Keratinocyte (primary cell): Measurements from ENCODE around the gene DCLK2. TPM values are rescaled to one million over a fixed set of nuclear protein-coding genes. Genes with fewer than 3 reads are reported as not detected.

Source experiments
- DNase-seq: peaks from one replicate; pipeline ENCODE4 v3.0.0-alpha.2; 2011; ENCODE audit warnings: low read depth, missing footprints, low spot score
- FAIRE-seq: peaks from 2 replicates; lab custom pipeline; 2011; peaks lifted over from hg19 to GRCh38; lab: Jason Lieb, UNC
- H2AFZ ChIP-seq: 2 replicates; pipeline ENCODE4 v1.6.0; 2012; ENCODE audit warnings: low read length, control low read depth, inconsistent platforms; ENCODE audit not compliant: control insufficient read depth
- H3K27ac ChIP-seq: 2 replicates; pipeline ENCODE4 v1.5.1; 2011; ENCODE audit warnings: low read length; ENCODE audit not compliant: control insufficient read depth, insufficient read depth
- H3K27me3 ChIP-seq: 3 replicates; pipeline ENCODE4 v1.6.0; 2011; ENCODE audit warnings: low read length; ENCODE audit not compliant: control insufficient read depth, insufficient read depth; ENCODE audit errors: extremely low read depth
- H3K36me3 ChIP-seq, 2 experiments: 2 replicates in 1 of 2; 3 replicates in 1 of 2; pipeline ENCODE4 v1.5.1; 2011; ENCODE audit warnings: low read length in 2 of 2, mild to moderate bottlenecking in 1 of 2; ENCODE audit not compliant: control insufficient read depth in 2 of 2, insufficient read depth in 2 of 2; ENCODE audit errors: extremely low read depth in 1 of 2
- H3K4me1 ChIP-seq: 3 replicates; pipeline ENCODE4 v1.5.1; 2011; ENCODE audit warnings: low read length; ENCODE audit not compliant: control insufficient read depth, insufficient read depth; ENCODE audit errors: extremely low read depth
- H3K4me2 ChIP-seq: 3 replicates; pipeline ENCODE4 v1.6.0; 2011; ENCODE audit warnings: low read depth, low read length; ENCODE audit not compliant: control insufficient read depth, insufficient read depth; ENCODE audit errors: extremely low read depth
- H3K4me3 ChIP-seq, 3 experiments: fragments of 200-600 bp in 1 of 3; sonication (generic) in 1 of 3; 2 replicates in 2 of 3; 3 replicates in 1 of 3; pipeline ENCODE4 v1.5.1; 2011 to 2016; ENCODE audit warnings: low read length in 3 of 3, mild to moderate bottlenecking in 3 of 3, control low read depth in 2 of 3, inconsistent platforms in 1 of 3, low read depth in 1 of 3, mixed read lengths in 1 of 3, mixed run types in 1 of 3, moderate library complexity in 1 of 3; ENCODE audit not compliant: control insufficient read depth in 2 of 3, insufficient read depth in 2 of 3; ENCODE audit errors: extremely low read depth in 1 of 3
- H3K79me2 ChIP-seq: 2 replicates; pipeline ENCODE4 v1.6.0; 2012; ENCODE audit warnings: low read length; ENCODE audit not compliant: control insufficient read depth, insufficient read depth
- H3K9ac ChIP-seq: 3 replicates; pipeline ENCODE4 v1.6.0; 2011; ENCODE audit warnings: low read length; ENCODE audit not compliant: control insufficient read depth, insufficient read depth; ENCODE audit errors: extremely low read depth
- H3K9me1 ChIP-seq: 3 replicates; pipeline ENCODE4 v1.6.0; 2011; ENCODE audit warnings: low read length; ENCODE audit not compliant: control insufficient read depth, insufficient read depth; ENCODE audit errors: extremely low read depth
- H3K9me3 ChIP-seq: 2 replicates; pipeline ENCODE4 v1.5.1; 2012; ENCODE audit warnings: low read depth, low read length; ENCODE audit not compliant: control insufficient read depth
- H4K20me1 ChIP-seq: 3 replicates; pipeline ENCODE4 v1.6.0; 2011; ENCODE audit warnings: low read length; ENCODE audit not compliant: control insufficient read depth, insufficient read depth; ENCODE audit errors: extremely low read depth
- EZH2 ChIP-seq: IDR thresholded peaks from one replicate; pipeline ENCODE4 v1.6.1; 2012; ENCODE audit warnings: inconsistent platforms, mild to moderate bottlenecking, low read length, moderate library complexity
- dilution Hi-C: fragments of 300-500 bp; cut with MboI; formaldehyde crosslinking; loops from one replicate; pipeline ENCODE4 v1.7.0; 2020; ENCODE audit warnings: low sequenced_read_pairs; ENCODE audit not compliant: extremely low pct_ligation_motif_present
- polyA plus RNA-seq, 5 experiments: library from polyadenylated mRNA; depleted of rRNA in 3 of 5; stranded (reverse) in 3 of 5; stranded (forward) in 1 of 5; unstranded in 1 of 5; fragments of >200 nt; gene quantifications; 1 replicate in 1 of 5; 2 replicates in 3 of 5; 3 replicates in 1 of 5; pipeline versions ENCODE4 v1.2.1 to v1.2.3, GENCODE V29; 2011 to 2012; ENCODE audit warnings: missing spikeins in 2 of 5, low read depth in 1 of 5, low replicate concordance in 1 of 5
- TF ChIP-seq, protein P1 (sequence below), 3 experiments: IDR thresholded peaks in 1 of 3; conservative IDR thresholded peaks in 1 of 3; optimal IDR thresholded peaks in 1 of 3; 2 replicates in 2 of 3; 3 replicates in 1 of 3; pipeline versions ENCODE3 to v1.5.1; 2011; ENCODE audit warnings: low read length in 3 of 3, mild to moderate bottlenecking in 3 of 3, moderate library complexity in 2 of 3, control low read depth in 1 of 3, inconsistent platforms in 1 of 3; ENCODE audit not compliant: insufficient read depth in 2 of 3; ENCODE audit errors: extremely low read depth in 1 of 3

DCLK2 gene
- polyA plus RNA-seq, 1 donor (not counting 4 experiments of a cell fraction or from before 2014, with no cell fraction given): 0.07 TPM

- no peak for FAIRE-seq
- no peak overlapping the region for H3K27ac ChIP-seq
- H3K27me3 ChIP-seq: no peaks in the 10 kb centered on the region
Observed at GRCh38 chr4:150150629-150151062, 72.4 kb downstream of the DCLK2 start.

DNA sequence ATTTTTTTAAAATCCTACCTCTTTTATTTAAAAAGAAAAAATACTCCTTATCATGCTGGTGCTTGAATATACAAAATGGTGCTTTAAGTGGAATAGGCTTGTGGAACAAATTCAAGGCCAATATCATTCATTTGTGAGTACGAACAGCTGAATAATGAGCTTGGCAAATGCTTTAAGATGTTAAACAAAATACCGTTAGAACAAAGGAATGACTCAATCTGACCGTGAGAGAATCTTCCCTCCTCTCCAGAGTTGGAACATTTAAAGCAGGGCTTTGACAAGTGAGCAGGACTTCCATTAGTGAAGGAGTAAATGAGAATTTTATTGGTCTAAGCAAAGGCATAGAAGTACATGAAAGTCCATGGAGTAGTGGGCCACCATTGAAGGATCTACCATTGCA lies 74.5 kb downstream of the DCLK2 start:
- TF ChIP-seq, protein P1, sequence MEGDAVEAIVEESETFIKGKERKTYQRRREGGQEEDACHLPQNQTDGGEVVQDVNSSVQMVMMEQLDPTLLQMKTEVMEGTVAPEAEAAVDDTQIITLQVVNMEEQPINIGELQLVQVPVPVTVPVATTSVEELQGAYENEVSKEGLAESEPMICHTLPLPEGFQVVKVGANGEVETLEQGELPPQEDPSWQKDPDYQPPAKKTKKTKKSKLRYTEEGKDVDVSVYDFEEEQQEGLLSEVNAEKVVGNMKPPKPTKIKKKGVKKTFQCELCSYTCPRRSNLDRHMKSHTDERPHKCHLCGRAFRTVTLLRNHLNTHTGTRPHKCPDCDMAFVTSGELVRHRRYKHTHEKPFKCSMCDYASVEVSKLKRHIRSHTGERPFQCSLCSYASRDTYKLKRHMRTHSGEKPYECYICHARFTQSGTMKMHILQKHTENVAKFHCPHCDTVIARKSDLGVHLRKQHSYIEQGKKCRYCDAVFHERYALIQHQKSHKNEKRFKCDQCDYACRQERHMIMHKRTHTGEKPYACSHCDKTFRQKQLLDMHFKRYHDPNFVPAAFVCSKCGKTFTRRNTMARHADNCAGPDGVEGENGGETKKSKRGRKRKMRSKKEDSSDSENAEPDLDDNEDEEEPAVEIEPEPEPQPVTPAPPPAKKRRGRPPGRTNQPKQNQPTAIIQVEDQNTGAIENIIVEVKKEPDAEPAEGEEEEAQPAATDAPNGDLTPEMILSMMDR (optimal IDR thresholded peaks at IDR 0.05 in 1 of 3, IDR thresholded peaks at IDR 0.05 in 1 of 3, conservative IDR thresholded peaks at IDR 0.05 in 1 of 3; ENCODE audit: extremely low read depth in 1 of 3, insufficient read depth in 2 of 3, low read length in 3 of 3): no peak
- TF ChIP-seq EZH2: no peak
- H3K9me3 ChIP-seq: no peaks in the 10 kb centered on the region
- no peaks in the 10 kb centered on the region for H3K9me1 ChIP-seq
- DNase-seq (no peak), FAIRE-seq (no peak)
- no peak overlapping the region for H3K9ac ChIP-seq
- no peak overlapping the region for H3K4me2 ChIP-seq
- dilution Hi-C loops: no loop called here
- no peaks in the 10 kb centered on the region for H4K20me1 ChIP-seq
- H3K79me2 ChIP-seq: no peaks in the 10 kb centered on the region
- no peak overlapping the region for H3K27ac ChIP-seq
- H3K4me3 ChIP-seq: no peak overlapping the region
- no peak overlapping the region for H2AFZ ChIP-seq
- H3K36me3 ChIP-seq: no peaks in the 10 kb centered on the region
- no peaks in the 10 kb centered on the region for H3K27me3 ChIP-seq
- no peaks in the 10 kb centered on the region for H3K4me1 ChIP-seq

More at GRCh38 chr4:150150629-150151062, 72.4 kb downstream of the DCLK2 start:
- peaks cover 8% of the 10 kb centered on the region for H3K4me1 ChIP-seq
- no peaks in the 10 kb centered on the region for H4K20me1 ChIP-seq
- dilution Hi-C loops: no loop called here
- H2AFZ ChIP-seq: no peak overlapping the region
- H3K4me2 ChIP-seq: no peak overlapping the region
- H3K9me1 ChIP-seq: no peaks in the 10 kb centered on the region
- no peak for DNase-seq
- H3K9me3 ChIP-seq: no peaks in the 10 kb centered on the region
- no peaks in the 10 kb centered on the region for H3K79me2 ChIP-seq
- H3K9ac ChIP-seq: no peak overlapping the region
- TF ChIP-seq, protein P1 (optimal IDR thresholded peaks at IDR 0.05 in 1 of 3, IDR thresholded peaks at IDR 0.05 in 1 of 3, conservative IDR thresholded peaks at IDR 0.05 in 1 of 3; ENCODE audit: extremely low read depth in 1 of 3, insufficient read depth in 2 of 3, low read length in 3 of 3): no peak
- TF ChIP-seq EZH2: no peak
- H3K4me3 ChIP-seq: no peak overlapping the region
- no peaks in the 10 kb centered on the region for H3K36me3 ChIP-seq
